HTR-8/SVneo (cell line): ENCODE results near the gene NOS1.
"Not testable (repeated sequence)": the region's sequence is repeated elsewhere in the genome, so short reads cannot be mapped to it uniquely, and the experiment has no call there.

ENCODE experiments used
- DNase-seq: peaks from one replicate; pipeline ENCODE4 v3.0.0; 2011; ENCODE audit warnings: low spot score, mixed read lengths; ENCODE audit not compliant: insufficient read length
- FAIRE-seq: peaks from 2 replicates; lab custom pipeline; 2011; peaks lifted over from hg19 to GRCh38; lab: Jason Lieb, UNC

Gene NOS1

DNA sequence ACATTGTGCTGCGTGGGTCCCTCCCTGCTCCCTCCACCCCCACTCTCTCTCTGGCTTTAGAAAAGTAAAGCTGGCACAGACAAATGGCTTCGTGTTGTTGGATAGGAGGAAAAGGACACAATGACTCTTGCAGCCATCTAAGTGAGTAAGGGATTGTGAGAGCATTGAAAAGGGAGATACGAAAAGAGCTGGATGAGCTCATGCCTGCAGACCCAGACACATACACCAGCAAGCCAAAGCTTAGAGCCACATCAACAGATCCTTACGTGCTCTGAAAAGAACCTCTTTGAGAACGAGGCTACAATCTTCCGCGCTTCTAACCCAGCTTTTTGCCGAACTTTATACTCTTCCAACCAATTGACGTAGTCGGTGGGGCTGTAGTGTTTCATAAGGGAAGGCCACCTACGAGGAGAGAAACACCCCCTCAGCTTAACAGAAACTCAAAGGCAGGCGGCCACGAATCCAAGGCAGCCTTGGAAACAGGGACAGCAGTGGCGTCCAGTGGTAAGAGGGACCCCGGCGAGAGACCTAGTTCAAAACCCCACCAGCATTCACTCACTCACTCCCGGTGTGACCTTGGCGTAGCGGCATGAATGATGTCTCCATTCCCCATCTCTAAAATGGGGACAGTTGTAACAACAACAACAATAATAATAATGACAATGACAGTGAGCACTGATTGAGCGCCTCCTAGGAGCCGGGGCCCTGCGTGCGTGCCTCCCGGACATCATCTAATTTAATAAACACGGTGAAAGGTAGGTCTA, 172.3 kb downstream of the NOS1 start:
- FAIRE-seq (peak; percentile 9), DNase-seq (no peak)

DNA sequence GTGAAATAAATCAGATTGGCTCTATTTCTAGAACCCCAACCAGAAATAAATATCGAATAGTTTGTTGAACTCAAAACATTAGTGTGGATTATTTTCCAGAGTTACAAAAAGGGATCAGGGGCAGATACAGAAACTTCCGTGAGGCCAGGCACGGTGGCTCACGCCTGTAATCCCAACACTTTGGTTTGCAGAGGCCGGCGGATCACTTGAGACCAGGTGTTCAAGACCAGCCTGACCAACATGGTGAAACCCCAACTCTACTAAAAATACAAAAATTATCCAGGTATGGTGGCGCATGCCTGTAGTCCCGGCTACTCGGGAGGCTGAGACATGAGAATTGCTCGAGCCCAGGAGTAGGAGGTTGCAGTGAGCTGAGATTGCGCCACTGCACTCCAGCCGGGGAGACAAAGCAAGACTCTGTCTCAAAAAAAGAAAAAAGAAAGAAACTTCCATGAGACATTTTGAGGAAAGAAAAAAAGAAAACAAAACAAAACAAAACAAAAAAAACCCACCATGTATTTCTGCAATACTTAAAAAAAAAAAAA, 173.2 kb downstream of the NOS1 start:
- DNase-seq = no peak
- no peak for FAIRE-seq

GRCh38 chr12:117187421-117187820, 174.0 kb downstream of the NOS1 start:
- no peak for FAIRE-seq

DNA sequence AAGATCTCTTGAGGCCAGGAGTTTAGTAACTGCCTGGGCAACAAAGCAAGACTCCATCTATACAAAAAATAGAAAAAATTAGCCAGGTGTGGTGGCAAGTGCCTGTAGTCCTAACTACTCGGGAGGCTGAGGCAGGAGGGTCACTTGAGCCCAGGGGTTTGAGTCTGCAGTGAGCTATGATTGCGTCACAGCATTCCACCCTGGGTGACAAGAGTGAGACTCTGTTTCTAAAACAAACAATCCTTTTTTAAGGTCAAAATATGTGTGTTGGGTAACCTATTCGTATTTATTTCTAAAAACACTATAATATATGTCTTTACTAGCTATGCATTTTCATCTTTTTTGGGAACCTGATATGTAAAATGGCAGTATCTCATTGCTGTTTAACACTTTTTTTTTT, 178.6 kb downstream of the NOS1 start:
- DNase-seq = no peak
- FAIRE-seq = no peak

More at GRCh38 chr12:117187421-117187820, 174.0 kb downstream of the NOS1 start:
- no peak for DNase-seq

GRCh38 chr12:117181468-117181843, 180.0 kb downstream of the NOS1 start:
- not testable (repeated sequence) for FAIRE-seq, DNase-seq

GRCh38 chr12:117180758-117181467, 180.5 kb downstream of the NOS1 start:
- FAIRE-seq = no peak
- DNase-seq = no peak

DNA sequence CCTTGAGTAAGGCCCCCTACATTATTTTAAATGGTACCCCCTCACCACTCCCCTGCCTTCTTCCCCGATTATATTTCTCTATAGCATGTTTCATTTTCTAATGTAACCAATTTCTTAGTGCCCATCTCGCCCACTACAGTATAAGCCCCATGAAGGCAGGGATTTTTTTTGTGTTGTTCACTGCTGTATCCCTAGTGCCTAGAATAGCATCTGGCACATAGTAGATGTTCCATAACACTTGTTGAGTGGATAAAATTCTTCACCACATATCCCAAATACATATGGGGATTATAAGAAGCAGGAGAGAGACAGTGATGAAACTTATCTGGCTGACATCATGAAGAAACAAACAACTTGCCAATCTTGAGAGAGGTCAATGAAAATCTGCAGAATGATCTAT, 182.7 kb downstream of the NOS1 start:
- FAIRE-seq (no peak), DNase-seq (no peak)

- FAIRE-seq (no peak), DNase-seq (no peak)
Observed at GRCh38 chr12:117178301-117178700, 183.1 kb downstream of the NOS1 start.

DNA sequence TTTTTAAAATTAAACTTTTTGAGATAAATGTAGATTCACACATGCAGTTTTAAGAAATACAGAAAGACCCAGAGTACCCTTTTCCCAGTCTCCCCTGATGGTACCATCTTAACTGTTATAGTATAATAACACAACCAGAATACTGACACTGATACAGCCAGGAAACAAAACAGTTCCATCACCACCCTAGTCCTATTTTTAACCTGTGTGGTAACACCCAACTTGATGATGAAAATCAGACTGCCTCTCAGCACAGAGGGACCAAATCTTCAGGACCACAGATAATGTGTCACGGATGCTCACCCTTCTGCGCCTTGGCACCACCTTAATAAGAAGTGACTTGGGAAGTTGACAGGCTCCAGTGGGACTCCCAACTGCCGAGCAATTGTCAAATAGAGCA, 189.3 kb downstream of the NOS1 start:
- no peak for FAIRE-seq
- no peak for DNase-seq

DNA sequence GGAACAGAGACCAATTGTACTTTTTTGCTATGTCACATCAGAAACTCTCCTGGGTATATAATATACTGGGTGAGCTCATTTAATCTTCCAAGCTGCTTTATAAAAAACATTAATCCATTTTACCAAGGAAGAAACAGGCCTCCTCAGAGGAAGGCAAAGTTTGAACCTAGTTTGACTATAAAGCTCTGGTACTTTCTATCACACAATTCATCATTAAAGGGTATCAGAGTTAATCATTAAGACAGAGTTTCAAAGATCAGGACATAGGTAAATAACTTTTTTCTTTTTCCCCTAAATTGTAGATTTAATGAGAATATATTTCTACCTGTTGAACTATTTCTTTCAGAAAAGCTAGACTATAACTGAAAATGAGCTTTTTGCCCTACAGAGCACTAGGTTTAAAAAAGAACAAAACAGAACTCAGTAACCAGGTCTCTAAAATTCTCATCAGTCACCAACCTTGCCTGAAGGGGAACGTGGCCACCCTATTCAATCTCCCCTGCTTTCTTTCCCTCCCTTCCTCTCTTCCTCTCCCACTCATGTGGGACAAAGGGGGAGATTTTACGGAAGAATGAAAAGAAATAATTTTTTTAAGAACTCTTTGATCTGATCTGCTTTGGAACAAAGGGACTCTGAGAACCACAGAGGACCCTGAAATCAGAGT, 189.8 kb downstream of the NOS1 start:
- FAIRE-seq = no peak
- DNase-seq = no peak

DNA sequence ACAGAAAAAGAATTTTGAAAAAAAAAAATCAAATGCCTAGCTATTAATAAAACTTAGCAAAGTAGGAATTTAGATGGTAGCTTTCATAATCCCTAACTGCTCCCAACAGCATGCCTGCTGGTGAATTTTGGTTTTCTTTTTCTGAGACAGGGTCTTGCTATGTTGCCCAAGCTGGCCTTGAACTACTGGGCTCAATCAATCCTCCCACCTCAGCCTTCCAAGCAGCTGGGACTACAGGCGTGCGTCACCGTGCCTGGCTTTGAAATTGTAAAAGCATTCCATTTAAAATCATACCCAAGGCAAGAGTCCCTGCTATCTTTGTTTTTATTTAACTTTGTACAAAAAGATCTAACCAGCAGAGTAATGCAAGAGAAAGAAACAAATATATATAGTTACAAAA, 191.9 kb downstream of the NOS1 start:
- DNase-seq (no peak), FAIRE-seq (no peak)

DNA sequence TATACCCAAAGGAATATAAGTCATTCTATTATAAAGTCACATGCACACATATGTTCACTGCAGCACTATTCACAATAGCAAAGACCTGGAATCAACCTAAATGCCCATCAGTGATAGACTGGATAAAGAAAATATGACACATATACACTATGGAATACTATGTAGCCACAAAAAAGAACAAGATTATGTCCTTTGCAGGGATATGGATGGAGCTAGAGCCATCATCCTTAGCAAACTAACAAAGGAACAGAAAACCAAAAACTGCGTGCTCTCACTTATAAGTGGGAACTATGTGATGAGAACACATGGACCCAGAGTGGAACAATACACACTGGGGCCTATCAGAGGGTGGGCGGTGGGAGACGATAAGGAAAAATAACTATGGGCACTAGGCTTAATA, 192.4 kb downstream of the NOS1 start:
- FAIRE-seq = no peak

GRCh38 chr12:117167769-117168168, 193.7 kb downstream of the NOS1 start:
- no peak for DNase-seq
- no peak for FAIRE-seq

More for the DNA sequence above, 192.4 kb downstream of the NOS1 start:
- no peak for DNase-seq

GRCh38 chr12:117166107-117166506, 195.3 kb downstream of the NOS1 start:
- FAIRE-seq (no peak), DNase-seq (no peak)

- FAIRE-seq (no peak), DNase-seq (no peak)
Observed at GRCh38 chr12:117165342-117165741, 196.1 kb downstream of the NOS1 start.

DNA sequence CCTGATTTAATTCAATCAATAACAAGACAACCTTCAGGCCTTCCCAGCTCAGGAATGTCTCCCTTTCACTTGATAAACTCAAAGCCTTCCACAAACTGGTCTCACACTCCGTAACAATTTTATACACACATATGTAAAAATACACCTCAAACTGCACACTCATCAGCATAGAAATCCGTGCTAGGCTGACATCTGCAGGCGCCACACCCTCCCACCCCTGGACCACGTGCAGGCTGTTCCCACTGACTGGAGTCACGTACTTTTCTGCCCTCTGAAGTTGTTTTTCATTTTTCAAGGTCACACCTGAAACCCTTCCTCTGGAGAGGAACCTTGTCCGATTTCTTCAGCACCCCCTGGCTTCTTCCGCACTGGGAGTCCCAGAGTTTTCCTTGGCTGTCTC, 198.8 kb downstream of the NOS1 start:
- no peak for FAIRE-seq
- no peak for DNase-seq

DNA sequence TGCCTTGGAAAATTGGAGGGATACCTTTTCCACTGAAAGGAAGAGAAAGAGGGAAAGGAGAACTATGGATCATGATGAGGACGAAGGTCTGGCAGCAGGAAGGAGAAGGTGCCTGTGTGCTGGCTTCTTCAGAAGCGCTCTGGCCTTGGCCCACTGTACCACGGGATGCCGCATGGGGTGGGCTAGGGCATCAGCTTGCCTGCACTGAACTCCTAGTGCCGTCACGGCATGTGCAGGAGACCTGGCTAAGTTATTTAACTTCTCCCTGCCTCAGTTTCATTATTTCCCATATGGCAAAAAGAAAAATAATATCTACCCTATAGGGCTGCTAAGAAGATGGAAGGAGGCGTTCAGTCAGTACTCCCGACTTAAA, 199.3 kb downstream of the NOS1 start:
- DNase-seq (no peak), FAIRE-seq (no peak)

- DNase-seq (no peak), FAIRE-seq (no peak)
Observed at GRCh38 chr12:117161460-117162166, 199.8 kb downstream of the NOS1 start.

- DNase-seq (no peak), FAIRE-seq (no peak)
Observed at GRCh38 chr12:117159674-117160073, 201.8 kb downstream of the NOS1 start.

GRCh38 chr12:117158911-117159553, 202.4 kb downstream of the NOS1 start:
- DNase-seq = no peak
- FAIRE-seq = no peak
